Measurements from ENCODE around the gene PCGF5.
A peak's percentile ranks its signal among the peaks of the same experiment; 100 is the strongest.
"Not testable (repeated sequence)": the region's sequence is repeated elsewhere in the genome, so short reads cannot be mapped to it uniquely, and the experiment has no call there.

Gene PCGF5

DNA sequence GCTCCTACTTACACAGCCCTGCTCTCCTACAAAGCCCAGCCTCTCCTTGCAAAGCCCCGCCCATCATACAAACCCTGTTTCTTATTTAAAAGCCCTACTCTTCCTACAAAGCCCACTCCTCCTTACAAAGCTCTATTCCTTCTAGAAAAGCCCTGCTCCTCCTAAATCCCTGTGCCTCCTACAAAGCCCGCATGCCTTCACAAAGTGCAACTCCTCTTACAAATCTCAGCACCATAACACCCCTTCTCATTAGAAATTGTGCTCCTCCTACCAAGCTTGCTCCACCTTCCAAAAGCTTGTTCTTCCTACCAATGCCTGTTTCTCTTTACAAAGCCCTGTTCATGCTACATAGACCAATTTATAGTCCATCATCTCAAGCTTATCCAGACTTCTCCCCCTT lies 66.1 kb downstream of the PCGF5 start:
- no peak for DNase-seq (ENCODE audit: low read depth)

DNA sequence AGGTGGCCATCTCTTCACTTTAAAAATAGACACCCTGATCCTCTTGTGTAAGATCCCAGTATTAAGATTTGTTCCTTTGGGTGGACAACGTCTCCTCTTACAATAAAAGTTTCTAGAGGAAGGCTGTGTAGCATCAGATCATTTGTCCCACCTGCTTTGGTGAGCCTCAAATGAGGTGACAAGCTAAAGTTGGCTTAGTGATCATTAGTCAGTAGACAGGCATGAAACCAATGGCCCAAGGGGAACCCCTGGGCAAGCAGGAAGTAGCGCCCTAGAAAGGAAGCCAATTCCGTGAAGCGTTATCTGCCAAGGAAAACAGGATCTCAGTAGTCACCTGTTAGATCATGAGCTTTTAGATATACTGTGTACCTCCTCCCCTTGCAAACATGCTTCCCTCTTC lies 66.8 kb downstream of the PCGF5 start:
- no peak for DNase-seq (ENCODE audit: low read depth)

DNA sequence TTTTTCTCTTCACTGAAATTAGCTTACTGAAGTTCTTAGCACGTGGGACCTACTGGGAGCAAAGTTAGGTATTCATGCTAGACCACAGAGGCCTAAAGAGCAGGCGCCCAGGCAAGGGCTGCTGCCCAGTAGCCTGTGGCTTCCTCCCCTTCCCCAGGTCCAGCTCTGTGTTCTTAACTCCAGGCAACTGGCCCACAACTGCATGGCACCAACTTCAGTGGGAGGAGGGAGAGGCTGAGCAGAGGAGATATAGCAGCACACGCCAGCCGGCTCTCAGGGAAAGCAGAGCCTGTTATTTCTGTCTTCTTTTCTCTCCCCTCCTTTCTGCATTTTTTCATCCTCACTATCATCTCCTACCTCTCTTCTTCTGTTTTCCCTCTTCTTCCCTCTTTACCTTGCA lies 67.4 kb downstream of the PCGF5 start:
- no peak for DNase-seq (ENCODE audit: low read depth)

DNA sequence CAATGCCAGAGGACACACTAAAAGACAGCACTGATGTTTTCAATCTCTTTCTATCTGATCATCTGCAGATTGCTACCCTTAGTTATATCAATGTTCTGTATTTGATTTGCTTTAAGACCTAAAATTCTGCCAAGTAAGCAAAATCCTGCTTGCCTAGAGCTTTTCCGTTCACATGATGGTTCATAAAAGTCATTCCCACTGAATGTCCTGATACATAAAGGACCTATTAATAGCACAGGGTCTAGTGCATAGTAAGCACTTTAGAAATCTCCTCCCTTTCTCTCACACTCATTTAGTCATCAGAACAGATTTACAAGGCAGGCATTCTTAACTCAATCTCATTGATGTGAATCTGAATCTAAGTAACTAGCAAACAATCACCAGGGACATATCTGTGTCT lies 68.8 kb downstream of the PCGF5 start:
- DNase-seq (ENCODE audit: low read depth) = no peak

DNA sequence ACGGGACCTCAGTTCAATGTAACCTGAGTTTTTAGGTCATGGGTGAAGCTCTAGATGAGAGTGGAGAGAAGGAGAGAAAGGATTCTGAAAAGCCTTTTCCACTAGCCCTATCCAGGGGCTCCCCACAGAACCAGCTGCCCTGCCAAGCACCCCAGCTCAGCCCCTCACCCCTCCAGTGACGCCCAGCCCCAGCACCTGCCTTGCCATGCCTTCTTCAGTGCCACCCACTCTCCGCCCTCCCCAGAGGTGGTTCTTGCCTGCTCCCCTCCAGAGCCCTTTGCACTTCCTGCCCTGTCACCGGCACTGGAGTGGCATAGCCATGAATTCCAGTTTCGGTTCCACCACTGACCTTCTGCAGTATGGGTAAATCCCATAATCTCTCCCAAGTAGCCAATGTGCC lies 70.1 kb downstream of the PCGF5 start:
- DNase-seq (ENCODE audit: low read depth) = no peak

DNA sequence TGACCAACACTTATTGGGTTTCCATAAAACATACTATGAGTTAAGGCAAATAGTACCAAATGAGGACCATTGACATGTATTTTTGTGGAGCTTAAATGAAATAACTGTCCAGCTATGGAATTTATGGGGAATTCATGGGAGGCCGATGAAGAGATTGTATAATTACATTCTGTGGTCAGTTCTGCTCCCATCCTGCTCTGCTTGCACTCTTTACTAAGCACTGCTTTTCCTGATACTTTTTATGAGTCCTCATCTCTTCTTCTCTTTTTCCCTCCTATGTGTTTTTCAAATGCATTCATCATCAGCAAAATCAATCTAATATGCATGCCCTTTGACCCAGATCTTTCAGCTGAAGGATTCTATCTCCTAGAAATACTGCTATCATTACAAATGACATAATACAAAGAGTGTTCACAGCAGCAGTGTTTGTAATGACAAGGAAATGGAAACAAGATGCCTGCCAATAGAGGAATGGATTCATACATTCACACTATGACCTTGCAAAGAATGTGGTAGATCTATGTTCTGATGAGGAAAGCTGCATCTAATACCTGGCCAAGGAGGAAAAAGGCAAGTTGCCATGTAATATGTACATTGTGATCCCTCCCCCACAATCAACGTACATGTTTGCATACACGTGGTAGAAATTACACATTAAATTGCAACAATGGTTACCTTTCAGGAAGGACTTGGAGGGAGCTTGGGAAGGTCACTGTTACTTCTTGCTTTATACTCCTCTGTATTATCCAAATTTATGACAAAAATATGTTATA lies 73.9 kb downstream of the PCGF5 start:
- DNase-seq (ENCODE audit: low read depth) = no peak

DNA sequence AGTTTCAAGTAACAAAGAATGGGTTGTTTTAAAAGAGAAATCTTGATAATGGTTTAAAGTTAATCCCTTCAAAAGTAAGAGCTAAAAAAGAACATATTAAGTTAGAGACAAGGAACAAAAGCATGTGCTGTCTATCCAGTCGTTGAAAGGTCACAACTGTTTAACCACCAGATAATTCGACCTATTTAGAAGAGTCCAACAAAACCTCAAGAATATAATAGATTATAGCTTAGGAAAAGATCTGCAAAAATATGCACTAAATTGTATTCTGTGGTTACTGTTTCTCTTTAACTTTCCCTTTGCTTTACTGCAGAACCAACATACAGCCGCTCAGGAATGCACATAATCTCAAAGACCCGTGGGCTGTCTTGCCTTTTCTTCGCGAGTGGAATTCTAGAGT lies 74.9 kb downstream of the PCGF5 start:
- DNase-seq (ENCODE audit: low read depth) = no peak

DNA sequence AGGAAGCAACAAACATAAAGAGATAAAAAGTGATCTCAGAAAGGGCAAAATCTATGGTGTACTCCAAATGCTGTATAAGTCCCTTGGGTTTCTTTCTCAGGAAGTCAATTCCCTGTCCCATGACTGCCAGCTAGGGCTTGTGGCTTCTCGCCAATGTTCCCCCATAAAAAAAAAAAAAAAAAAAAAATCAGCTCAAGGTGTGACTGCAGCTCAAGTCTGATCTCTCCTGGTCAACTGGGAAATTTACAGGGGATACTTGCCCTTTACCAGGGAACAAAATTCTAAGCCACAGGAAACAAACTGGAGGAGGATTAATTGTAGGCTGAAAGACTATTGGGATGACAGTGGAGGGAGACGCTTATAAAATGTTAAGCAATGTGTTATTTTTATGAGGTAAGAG lies 76.0 kb downstream of the PCGF5 start:
- DNase-seq (ENCODE audit: low read depth) = no peak

DNA sequence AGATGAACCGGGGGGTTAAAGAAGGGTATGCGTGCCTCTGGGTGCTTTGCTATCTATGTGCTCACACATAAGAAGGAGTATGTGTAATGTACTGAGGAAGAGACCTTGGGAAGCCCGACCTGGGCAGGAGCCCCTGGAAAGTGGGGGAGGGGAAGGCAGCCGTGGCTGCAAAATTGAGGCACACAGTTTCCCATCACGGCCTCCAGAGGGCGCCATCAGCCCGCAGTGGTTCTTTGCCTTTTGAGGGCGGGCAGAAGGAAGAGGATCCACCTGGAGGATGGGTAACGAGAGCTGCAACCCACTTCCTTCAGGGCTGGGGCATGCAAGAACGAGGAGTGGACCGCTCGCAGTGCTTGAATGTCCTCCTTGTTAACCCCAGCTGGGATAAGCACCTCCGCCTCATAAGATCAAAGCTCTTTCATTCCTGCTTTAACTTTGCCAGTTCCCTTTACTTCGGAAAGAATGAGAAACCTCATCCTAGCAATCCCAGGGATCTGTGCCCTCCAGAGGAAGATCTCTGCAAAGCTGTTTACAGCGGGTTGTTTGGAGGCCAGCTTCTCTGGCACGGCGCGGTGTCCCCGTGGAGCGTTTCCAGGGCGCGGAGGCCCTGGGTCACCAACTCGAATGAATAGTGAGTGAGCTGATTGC lies 77.9 kb downstream of the PCGF5 start:
- DNase-seq (ENCODE audit: low read depth) = peak; percentile 65

DNA sequence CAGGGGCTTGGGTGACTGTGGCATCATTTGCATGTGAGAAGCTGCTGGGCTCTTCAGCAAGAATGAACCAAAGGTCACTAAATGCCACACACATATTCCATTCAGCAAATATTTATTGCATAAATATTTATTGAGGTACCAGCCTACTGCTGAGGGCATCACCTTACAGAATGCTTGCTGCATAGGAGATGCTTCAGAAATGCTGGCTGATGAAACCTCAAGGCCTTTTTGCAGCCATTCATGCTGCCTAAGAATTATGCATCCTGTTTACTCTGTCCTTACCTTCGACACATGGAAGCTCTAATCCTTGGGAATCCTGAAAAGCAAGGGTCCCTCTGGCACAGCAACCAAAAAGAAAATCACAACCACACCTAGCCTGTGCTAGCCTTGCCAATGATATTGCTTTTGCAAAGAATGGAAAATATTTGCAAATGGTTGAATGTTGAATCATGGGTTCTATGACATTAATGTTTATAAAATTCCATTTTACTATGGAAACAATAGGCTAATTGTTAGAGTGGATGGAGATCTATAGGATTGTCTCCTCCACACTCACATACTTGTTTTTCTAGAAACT lies 79.6 kb downstream of the PCGF5 start:
- DNase-seq (ENCODE audit: low read depth) = no peak

DNA sequence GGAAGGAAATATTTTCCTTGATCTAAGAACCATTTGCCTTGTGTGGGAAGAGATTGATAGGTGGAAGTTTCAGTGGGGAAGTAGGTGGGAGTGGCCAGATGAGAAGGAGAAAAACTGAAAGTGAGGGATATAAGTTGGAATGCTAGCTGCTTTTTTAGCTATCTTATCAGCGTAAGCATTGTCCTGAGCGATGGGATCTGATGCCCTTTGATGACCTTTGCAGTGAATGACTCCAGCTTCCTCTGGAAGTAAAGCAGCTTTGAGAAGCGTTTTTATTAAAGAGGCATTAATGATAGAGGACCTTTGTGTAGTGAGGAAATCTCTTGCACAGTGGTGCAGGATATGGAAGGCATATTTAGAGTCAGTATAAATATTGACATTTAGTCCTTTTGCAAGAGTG lies 82.5 kb downstream of the PCGF5 start:
- DNase-seq (ENCODE audit: low read depth) = not testable (repeated sequence)

DNA sequence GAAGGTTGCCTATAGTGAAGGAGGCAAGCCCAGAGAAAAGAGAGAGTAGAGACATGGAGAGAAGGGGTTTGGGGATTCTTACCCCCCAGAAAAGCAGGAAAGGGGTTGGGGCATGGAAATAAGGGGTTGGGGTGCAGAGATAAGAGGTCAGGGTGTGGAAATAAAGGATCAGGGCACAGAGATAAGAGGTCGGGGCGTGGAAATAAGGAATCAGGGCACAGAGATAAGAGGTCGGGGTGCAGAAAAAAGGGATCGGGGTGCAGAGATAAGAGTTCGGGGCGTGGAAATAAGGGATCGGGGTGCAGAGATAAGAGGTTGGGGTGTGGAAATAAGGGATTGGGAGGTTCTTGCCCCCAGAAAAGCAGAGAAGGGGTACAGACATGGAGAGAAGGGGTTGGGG lies 85.5 kb downstream of the PCGF5 start:
- DNase-seq (ENCODE audit: low read depth) = not testable (repeated sequence)

DNA sequence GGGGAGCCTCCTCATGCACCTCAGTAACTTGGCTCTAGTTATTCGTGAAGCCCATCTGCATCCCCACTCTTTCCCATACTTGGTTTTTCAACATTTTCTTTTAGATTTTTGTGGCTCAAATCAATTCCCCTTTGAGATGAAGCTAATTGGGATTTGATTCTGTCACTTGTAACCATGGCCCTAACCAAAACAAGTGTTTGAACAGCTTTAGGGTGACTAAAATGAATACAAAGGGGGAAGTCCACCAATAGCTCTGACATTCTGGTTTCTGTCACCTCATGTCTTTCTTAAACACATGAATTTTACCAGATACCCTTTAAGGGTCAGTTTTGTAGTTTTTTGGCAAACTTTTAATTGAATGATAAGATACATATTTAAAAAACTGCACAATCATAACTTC lies 87.0 kb downstream of the PCGF5 start:
- no peak for DNase-seq (ENCODE audit: low read depth)

DNA sequence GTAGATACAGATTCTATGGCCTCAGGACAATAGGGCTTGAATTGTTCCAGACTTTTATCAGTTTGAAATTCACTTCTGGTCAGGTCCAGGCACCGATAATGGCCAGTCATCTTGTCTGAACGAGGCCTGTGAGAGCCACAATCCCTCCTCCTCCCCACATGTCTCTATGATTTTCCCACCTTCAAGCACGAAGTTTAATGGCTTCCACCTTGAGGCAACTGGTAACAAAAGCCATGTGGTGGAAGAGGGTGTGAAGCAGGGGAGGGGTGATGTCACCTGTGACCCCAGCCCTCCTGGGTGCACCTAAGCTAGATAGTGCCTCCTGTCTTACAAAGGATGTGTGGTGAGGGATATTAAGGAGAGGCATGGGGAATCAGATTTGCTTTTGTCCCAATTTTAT lies 89.2 kb downstream of the PCGF5 start:
- DNase-seq (ENCODE audit: low read depth) = no peak

DNA sequence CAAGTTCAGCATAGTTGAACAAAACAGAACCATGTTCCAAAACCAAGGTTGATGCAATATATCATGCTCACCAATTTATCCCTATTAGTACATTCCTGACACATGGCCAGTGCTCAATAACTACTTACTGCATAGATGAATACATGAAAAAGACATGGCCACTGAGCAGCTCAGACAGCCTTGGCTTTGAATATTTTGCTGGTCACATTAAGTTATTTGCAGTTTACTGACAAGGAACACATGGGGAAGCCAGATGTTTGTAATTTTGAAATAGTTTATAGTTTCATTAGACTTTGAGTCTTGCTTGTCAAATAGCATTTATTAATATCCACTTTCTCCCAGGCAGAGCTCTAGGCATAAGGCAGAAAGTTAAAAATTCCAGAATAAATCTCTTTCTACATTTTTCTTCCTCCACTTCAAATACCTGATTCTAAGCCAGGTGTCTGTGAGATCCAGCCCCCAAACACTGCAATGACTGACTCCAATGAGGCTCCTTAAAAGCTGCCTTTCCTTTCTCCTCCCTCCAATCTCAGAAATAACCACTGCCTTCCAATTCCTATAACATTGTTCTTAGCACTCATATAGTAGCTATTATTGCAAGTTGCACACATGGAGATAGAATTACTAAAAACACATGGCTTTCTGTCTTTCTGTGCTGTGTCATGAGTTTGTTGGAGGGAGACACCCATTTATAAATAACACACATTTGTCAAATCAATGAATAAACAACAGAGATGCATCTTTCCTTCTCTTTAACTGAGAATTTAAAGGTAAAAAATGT lies 91.3 kb downstream of the PCGF5 start:
- DNase-seq (ENCODE audit: low read depth) = no peak

DNA sequence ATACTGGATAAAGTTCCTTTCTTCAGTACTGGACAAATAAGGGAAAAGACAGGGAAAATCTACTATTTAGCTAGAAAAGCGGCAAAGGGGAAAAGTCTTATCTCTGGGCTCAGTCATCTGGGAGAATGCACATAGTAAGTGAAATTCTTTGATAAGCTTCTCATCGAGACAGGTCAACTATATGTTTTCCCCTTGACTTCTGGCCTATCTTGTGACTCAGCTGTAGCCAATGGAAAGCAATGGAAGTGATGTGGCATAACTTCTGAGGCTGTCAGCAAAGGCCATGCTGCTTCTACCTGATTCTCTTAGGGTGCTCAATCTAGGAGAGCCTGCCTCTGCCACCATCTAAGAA lies 91.9 kb downstream of the PCGF5 start:
- no peak for DNase-seq (ENCODE audit: low read depth)

DNA sequence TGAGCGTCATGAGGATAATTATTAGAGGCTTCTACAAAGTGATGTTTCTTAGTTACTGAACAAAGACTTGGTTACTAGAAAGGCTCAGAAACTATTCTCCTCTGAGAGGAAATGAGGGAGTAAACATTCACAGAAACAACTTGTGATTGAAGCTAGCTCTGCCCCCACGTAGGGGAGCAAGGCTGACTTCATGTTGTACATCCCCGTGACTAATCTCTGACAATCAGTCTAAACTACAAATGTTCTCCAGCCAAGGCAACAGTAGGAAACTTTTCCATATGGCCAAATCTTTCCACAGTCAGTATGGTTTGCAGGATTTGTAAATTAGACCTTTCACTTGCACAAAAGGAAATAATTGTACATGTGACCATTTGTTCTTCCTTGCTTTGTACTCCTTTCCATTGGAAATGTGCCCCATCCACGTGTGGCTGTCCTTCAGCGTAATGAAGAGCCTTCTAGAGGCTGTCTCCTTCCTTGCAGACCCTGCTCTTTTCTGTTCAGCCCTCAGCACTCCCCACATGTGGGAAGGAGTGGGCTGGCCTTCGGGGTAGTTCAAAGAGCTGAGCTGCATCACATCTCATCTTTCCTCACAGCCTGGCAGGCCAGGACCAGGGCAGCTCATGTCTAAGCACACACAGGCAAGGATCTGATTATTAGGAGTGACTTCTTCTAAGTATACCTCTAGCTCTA lies 93.5 kb downstream of the PCGF5 start:
- DNase-seq (ENCODE audit: low read depth) = no peak

DNA sequence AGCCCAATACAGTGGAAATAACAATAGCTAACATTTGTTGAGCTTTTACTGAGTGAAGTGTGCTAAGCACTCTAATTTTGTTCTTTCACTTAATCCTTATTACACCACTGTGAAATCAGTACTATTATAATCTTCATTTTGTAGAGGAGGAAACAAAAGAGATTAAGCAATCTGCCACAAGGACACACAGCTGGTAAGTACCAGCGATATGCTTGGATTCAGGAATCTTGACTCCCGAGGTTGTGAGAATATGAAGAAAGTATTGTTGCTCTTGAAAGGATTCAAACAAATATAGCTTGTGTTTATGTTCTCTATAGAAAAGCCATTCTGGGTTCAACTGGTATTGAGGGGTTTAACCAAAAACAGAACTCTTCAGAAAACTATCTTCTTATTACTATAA lies 96.0 kb downstream of the PCGF5 start:
- DNase-seq (ENCODE audit: low read depth) = no peak

DNA sequence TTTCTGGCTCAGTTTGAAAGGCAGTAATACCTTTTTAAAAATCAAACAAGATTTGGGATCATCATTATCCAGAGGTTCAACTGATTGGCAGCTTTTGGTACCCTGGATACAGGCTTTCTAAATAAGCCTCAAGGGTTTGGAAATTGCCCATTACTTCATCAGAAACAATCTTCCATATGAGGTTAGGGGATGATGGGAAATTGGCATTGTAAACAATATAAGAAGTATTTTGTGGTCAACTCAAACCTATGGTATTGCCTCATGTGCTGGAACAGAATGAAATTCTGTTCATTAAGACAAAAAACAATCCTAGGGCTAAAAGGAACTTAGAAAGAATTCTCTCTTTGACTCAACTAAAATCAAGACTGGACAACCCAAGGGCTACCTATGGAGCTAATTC lies 97.1 kb downstream of the PCGF5 start:
- no peak for DNase-seq (ENCODE audit: low read depth)

DNA sequence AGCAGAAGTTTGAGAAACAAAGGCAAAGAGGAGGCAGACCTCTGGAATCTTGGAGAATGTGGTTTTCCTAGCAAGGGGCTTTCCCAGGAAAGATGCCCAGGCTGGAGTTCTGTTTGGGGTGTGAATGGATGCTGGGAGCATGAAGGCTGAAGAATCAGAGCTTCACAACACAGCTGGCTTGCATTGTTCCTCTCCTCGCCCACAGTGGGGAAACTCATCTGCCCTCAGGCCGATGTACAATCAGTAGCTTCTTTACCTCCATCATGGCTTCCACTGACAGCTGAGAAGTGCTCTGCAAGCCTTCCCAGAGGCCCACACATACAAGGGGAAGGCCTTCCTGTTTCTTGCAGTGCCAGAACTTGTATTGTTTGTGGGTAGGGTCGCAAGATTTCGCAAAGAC lies 98.9 kb downstream of the PCGF5 start:
- DNase-seq (ENCODE audit: low read depth) = no peak

DNA sequence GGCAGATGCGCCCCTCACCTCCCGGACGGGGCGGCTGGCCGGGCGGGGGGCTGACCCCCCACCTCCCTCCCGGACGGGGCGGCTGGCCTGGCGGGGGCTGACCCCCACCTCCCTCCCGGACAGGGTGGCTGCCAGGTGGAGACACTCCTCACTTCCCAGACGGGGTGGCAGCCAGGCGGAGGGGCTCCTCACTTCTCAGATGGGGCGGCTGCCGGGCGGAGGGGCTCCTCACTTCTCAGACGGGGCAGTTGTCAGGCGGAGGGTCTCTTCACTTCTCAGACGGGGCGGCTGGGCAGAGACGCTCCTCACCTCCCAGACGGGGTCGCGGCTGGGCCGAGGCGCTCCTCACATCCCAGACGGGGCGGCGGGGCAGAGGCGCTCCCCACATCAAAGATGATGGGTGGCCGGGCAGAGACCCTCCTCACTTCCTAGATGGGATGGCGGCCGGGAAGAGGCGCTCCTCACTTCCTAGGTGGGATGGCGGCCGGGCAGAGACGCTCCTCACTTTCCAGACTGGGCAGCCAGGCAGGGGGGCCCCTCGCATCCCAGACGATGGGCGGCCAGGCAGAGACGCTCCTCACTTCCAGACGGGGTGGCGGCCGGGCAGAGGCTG lies 102.9 kb downstream of the PCGF5 start:
- DNase-seq (ENCODE audit: low read depth) = not testable (repeated sequence)

All from activated T-helper 1 cell treated with Interleukin-2 at 50 U/mL for 16 hours (primary cell).